ENCODE results near the gene PEX10. TPM values are rescaled to one million over a fixed set of nuclear protein-coding genes. Genes with fewer than 3 reads are reported as not detected.

The PEX10 gene
- total RNA-seq, 2 donors from 2014 or later, result 38.3 to 49.9 TPM

- H3K27me3 ChIP-seq (replicated peaks; ENCODE audit: insufficient read depth), result no peaks in the 10 kb centered on the region
- no peak for DNase-seq (ENCODE audit: low spot score)
- intact Hi-C loops (cut with DNase I), result no loop called here
- H3K36me3 ChIP-seq, result no peaks in the 10 kb centered on the region
- peaks cover 5% of the 10 kb centered on the region for H3K4me1 ChIP-seq (replicated peaks)
- no peak overlapping the region for H3K4me3 ChIP-seq
- H3K9me3 ChIP-seq, result no peaks in the 10 kb centered on the region
- no peak for TF ChIP-seq POLR2A (IDR thresholded peaks at IDR 0.05)
- TF ChIP-seq POLR2AphosphoS5 (IDR thresholded peaks at IDR 0.05), result no peak
- TF ChIP-seq CTCF (IDR thresholded peaks at IDR 0.05), result no peak
- H3K27ac ChIP-seq, result no peak overlapping the region
- 88% methylated on average over 18 of the region's 18 CpGs for WGBS
Observed at GRCh38 chr1:2458687-2459086, 46.3 kb upstream of the PEX10 start.

GRCh38 chr1:2457444-2457843, 45.1 kb upstream of the PEX10 start:
- no peak overlapping the region for H3K27ac ChIP-seq
- WGBS, result 81% methylated on average over 11 of the region's 17 CpGs
- TF ChIP-seq POLR2AphosphoS5 (IDR thresholded peaks at IDR 0.05), result no peak
- TF ChIP-seq POLR2A (IDR thresholded peaks at IDR 0.05), result no peak
- TF ChIP-seq CTCF (IDR thresholded peaks at IDR 0.05), result no peak
- peaks cover 5% of the 10 kb centered on the region for H3K4me1 ChIP-seq (replicated peaks)
- H3K4me3 ChIP-seq, result no peak overlapping the region
- no peaks in the 10 kb centered on the region for H3K36me3 ChIP-seq
- H3K9me3 ChIP-seq, result no peaks in the 10 kb centered on the region
- no peak for DNase-seq (ENCODE audit: low spot score)
- H3K27me3 ChIP-seq (replicated peaks; ENCODE audit: insufficient read depth), result no peaks in the 10 kb centered on the region
- intact Hi-C loops (cut with DNase I), result no loop called here

- intact Hi-C loops (cut with DNase I), result no loop called here
- TF ChIP-seq POLR2A (IDR thresholded peaks at IDR 0.05), result no peak
- TF ChIP-seq CTCF (IDR thresholded peaks at IDR 0.05), result no peak
- no peak for TF ChIP-seq POLR2AphosphoS5 (IDR thresholded peaks at IDR 0.05)
- H3K9me3 ChIP-seq, result no peaks in the 10 kb centered on the region
- no peaks in the 10 kb centered on the region for H3K27me3 ChIP-seq (replicated peaks; ENCODE audit: insufficient read depth)
- WGBS, result 54% methylated on average over 21 of the region's 21 CpGs
- no peak overlapping the region for H3K4me3 ChIP-seq
- no peaks in the 10 kb centered on the region for H3K36me3 ChIP-seq
- no peak for DNase-seq (ENCODE audit: low spot score)
- peaks cover 5% of the 10 kb centered on the region for H3K4me1 ChIP-seq (replicated peaks)
- H3K27ac ChIP-seq, result no peak overlapping the region
Observed at GRCh38 chr1:2455757-2456156, 43.4 kb upstream of the PEX10 start.

GRCh38 chr1:2454227-2454626, 41.9 kb upstream of the PEX10 start:
- Histone ChIP-seq H3K4me1 (replicated peaks) (no peaks in the 10 kb centered on the region), H3K36me3 (no peaks in the 10 kb centered on the region), H3K27ac (no peak overlapping the region), H3K27me3 (replicated peaks; ENCODE audit: insufficient read depth) (no peaks in the 10 kb centered on the region), H3K9me3 (no peaks in the 10 kb centered on the region), H3K4me3 (no peak overlapping the region)
- 85% methylated on average over 9 of the region's 10 CpGs for WGBS
- no peak for DNase-seq (ENCODE audit: low spot score)
- intact Hi-C loops (cut with DNase I), result no loop called here
- TF ChIP-seq CTCF (IDR thresholded peaks at IDR 0.05) (no peak), POLR2AphosphoS5 (IDR thresholded peaks at IDR 0.05) (no peak), POLR2A (IDR thresholded peaks at IDR 0.05) (no peak)

GRCh38 chr1:2452932-2453315, 40.6 kb upstream of the PEX10 start:
- 80% methylated on average over 19 of the region's 19 CpGs for WGBS
- H3K4me3 ChIP-seq, result no peak overlapping the region
- TF ChIP-seq POLR2AphosphoS5 (IDR thresholded peaks at IDR 0.05) (no peak), POLR2A (IDR thresholded peaks at IDR 0.05) (no peak), CTCF (IDR thresholded peaks at IDR 0.05) (no peak)
- no peak for DNase-seq (ENCODE audit: low spot score)
- no peaks in the 10 kb centered on the region for H3K36me3 ChIP-seq
- no peaks in the 10 kb centered on the region for H3K4me1 ChIP-seq (replicated peaks)
- no peaks in the 10 kb centered on the region for H3K9me3 ChIP-seq
- H3K27me3 ChIP-seq (replicated peaks; ENCODE audit: insufficient read depth), result no peaks in the 10 kb centered on the region
- intact Hi-C loops (cut with DNase I), result no loop called here
- H3K27ac ChIP-seq, result no peak overlapping the region
